Activated effector memory CD4-positive, alpha-beta T cell treated with Interleukin-2 at 50 U/mL for 16 hours (primary cell): ENCODE results near the gene PPHLN1.

Experiments
- DNase-seq: peaks from one replicate; pipeline ENCODE4 v3.0.0-alpha.2; 2020

The PPHLN1 gene

DNA sequence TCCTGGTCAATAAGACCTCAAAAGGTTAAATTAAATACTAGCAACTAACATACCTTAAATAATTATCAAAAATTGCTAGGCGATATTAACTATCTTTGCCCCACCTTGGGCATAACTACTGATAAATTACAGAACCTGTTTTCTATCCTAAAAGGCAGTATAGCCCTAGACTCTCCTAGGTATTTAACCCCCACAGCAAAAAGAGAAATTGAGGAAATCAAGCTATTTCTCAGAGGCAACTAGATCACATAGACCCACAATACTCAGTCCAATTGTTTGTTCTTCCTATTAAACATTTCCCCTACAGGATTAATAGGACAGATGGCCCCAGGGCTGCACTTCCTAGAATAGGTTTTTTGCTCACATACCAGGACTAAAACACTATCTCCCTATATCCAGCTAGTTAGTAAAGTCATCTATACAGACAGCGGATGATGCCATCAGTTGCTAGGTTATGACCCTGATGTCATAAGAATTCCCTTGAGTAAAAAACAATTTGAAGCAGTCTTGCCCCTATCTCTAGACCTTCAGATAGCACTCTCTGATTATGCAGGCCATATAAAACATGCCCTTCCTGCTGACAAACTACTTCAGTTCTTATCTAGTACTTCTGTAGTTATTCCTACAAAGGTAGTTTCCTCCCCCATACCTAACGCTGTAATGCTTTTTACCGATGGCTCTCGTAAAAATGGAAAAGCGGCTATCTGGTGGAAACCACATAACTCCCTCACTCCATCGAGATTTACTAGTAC, 118.4 kb downstream of the PPHLN1 start:
- no peak for DNase-seq

DNA sequence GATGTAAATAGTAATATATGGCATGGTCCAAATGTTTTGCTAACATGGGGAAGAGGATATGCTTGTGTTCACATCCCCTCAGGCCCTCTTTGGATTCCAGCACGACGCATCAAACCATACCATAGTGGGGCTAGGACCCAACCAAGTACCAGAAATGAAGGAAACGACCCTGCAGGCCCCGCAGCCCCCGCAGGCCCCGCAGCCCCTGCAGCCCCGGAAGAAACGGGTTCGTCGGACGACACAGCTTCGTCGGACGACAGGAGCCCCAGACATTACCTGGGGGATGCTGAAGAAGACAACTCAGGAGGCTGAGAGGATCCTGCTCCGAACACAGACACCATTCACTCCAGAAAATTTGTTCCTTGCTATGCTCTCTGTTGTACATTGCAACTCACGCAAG, 119.9 kb downstream of the PPHLN1 start:
- DNase-seq, result no peak

DNA sequence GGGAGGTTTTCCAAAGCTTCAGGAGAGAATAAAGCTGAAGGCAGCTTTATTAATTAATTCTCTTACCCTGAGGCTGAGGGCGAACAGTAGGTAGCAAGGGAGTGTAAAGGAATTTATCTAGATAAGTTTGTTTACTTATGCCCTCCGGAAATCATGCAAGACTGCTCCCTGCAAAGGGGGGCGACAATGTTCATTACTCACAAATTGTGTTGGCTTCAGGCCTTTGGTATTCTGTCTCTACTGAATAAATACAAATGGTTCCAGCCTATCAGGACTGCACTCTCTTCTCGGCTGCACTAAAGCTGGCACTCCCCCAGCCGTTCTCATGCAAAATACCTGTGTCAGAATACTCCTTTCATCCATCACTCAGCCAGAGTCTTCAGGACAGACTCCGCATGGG, 120.8 kb downstream of the PPHLN1 start:
- no peak for DNase-seq

DNA sequence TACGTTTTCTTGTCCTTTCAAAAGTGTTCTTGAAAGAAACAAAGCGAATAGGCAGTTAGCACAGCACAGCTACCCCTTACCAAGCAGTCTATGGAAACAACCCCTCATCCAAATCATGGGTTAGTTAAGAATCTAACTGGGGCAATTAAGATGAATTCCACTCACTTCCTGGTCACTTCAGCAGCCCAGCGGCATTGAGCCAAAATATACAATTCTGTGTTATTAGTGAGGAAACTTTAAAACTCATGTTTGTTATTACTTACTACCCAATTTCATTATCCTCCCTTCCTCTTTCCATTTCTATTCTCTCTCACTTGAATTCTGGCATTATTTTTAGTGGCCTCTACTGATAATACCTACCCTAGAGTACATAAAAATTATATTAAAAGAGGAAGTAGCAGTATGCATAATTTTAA, 121.4 kb downstream of the PPHLN1 start:
- no peak for DNase-seq

DNA sequence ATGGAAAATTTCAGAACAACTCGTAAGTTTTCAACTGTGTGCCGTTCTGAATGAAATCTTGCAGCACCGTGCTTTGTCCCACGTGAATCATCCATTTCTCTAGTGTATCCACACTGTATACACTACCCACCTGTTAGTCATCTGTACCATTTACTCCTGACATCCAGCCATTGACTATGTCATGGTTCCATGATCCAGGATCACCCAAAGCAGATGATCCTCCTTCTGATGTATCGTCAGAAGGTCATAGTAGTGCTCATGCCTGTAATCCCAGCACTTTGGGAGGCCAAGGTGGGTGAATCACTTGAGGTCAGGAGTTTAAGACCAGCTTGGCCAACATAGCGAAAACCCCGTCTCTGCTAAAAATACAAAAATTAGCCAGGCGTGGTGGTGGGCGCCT, 122.9 kb downstream of the PPHLN1 start:
- no peak for DNase-seq

DNA sequence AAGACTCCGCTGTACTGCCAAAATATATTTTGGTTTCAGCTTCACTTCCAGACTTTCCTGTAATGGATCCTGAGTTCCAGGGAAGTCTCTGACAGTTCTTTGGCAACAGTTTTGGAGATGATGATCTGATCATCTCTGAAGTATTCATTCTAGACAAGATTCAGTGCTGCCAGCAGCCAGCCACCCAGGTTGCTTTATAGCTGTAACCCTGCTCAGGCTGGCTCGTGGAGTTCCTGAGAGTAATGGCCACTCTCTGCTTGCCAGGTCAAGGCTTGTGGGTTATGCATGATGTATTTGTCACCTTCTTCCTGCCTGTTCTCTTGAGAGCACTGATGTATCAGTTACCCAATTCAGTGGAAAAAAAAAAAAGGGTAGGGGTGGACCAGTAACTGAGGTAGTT, 124.3 kb downstream of the PPHLN1 start:
- DNase-seq, result no peak

DNA sequence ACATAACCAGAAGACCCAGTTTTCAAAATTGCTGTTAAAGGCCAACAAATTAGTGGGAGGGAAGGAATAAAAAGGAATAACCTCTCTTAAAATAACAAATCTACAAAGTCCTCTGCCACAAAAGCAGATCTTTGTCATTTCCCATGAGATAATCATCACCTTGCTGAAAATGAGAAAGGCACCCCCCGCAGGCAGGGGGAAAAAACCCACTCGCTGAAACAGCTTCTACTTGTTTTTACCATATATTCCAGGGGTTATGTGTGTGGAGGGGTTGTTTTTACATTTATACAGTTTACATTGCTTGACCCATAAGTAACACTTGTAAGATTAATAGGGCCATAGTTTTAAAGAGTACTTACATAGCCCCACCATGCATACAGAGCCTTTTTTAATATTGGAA, 132.6 kb downstream of the PPHLN1 start:
- DNase-seq, result no peak

DNA sequence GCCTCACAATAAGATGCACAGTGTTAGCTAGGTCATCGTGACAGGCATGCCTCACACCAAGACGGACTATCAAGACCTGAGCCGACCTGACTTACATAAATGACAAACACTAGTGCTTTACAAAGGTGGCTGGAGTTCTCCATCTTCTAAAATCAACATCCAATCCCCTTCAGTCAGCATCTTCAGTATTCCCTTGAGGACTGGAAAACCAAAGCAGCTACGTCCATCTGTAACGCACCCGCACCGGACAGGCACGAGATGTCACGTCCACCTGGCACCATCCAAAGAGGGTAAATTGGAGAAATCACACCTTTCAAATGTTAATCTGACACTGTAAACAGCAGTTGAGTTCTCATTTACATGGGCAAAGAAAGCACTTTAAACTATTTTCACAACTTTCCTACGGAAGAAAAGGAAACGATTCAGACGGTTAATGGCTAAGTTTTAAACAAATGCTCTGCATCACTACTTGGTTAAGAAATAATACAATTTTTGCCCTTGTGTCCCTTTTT, 133.4 kb downstream of the PPHLN1 start:
- DNase-seq, result no peak

DNA sequence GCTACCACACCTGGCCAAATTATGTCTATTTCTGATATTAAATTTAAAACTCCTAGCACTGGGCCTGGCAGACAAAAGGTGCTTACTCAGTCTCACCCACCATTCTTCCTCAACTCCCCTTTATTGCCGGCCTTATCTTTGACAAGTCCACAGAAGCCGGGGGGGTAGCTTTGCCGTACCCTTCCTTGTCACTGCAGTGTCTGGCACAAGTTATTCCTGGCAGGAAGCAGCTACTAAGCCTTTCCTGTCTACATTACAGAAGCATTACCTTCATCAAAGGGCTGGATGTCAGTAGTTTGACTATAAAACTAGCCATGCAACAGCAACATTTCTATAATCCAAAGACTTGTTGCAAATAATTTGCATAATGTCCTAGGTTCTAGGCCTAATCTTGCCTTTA, 136.5 kb downstream of the PPHLN1 start:
- DNase-seq, result no peak

DNA sequence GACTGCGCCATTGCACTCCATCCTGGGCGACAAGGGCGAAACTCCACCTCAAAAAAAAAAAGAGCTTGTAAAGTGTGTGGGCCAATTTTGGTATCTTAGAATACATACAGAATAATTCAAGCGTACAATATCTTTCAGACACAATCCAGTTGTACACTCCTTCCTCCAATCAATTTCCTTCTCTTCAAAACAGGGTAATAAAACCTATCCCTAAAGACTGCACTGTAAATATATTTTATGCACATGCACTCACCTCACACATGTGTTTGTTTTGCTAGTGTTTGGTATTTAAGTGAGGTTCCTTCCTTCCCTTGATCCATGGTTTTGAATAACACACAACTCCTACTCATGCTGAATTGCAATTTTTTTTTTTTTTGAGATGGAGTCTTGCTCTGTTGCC, 137.7 kb downstream of the PPHLN1 start:
- DNase-seq, result no peak

DNA sequence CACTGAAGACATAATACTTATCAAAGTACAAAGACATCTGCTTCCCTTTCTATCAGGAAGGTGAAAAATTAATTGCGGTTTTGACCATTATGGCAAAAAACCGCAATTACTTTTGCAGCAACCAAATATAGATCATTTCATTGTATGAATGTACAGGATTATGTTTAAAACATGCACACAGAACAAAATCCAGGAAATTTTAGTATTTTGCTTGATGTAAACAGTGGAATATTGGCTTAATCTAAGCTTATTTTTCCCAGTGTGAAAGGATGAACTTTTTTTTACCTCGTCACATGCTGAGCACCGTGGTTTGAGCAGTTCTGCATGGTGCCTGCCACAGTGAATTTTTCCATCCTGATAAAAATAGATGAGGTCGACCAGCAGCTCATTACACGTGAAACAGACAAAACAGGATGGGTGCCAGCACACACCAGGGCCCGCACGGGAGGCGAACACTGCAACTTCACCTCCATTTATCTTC, 142.4 kb downstream of the PPHLN1 start:
- no peak for DNase-seq

DNA sequence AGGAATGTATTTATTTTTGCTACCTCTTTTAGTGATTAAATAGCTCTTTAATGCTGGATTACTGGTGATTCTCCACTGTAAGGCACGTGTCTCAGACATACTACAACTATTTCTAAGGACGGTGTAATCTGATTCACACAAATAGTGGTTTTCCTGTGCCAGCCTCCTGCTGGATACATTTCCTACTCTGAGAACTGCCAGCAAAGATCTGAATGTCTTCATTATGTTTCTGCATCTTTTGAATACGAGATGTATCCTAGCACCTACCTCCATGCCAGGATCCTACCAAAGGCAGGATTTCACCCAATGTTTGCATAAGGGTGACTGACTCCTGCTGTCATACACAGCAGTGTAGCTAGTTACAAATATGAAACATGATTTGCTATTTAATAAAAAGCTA, 143.0 kb downstream of the PPHLN1 start:
- no peak for DNase-seq

DNA sequence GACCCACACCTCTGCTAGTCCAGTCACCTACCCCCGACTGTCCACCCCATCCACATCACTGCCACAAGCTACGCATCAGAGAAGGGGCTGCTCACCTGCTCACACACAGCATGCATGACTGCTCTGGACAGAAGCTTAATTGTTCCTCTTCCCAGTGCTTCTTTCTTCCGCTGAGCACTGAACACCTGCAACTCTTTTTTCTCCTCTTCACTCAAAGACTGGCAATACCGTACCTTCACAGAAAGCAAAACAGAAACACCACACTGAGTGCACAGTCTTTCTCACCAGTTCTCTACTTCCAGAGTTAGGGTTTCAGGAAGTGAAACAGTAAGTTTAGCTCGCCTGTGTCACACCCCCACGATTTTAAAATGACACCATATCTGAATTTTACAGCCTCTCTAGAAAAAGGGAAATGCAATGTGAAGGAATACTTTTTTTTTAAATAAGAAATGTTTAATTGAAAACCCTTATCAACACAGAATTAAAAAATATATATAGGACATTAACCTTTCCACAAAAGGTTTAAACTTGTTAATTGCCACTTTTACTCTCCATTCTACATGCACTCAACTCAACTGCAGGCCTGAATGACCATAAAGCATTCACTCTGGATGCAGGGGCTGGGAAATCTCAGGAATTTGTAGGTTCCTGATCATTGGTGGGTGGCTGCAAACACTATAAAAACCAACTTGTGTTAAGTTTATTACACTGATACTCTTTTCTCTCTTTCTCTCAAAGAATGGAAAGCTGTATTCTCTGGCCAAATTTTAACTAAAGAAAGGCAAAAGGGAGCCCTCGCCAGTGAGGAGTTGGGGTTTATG, 143.6 kb downstream of the PPHLN1 start:
- DNase-seq, result no peak

DNA sequence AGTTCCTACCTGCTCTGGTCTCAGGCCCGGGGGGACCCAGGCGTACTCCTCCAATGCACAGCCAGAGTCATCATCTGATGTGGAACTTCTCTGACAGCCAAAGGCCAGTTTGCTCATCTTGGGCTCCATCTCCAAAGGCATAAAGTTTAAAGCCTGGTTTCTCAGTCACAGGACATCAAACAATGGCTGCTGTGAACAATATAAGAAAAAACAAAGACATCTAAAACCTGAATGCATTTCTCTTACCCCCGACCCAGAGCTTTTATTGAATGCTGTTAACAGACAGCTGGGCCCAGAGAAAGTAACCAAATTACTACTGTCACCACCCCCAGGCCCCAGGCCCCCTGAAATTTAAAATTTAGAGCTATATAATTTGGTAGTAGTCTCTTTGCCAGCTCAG, 146.4 kb downstream of the PPHLN1 start:
- no peak for DNase-seq

DNA sequence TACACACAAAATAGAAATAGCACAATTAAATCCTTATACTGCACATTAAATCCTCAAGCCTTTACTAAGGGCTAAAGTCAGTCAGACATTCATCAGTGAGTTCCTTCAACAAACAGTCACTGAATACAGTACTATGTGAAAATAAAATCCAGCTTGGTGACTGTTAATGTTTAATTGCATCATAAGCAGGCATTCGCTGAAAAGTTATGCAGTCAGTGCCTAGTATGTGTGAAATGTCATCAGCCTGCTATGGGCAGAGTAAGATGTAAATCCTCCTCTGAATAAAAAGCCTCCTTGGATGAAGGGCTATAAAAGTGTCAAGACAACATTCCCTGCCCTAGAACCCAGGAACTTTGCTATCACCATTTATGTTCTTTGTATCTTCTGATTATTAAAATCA, 147.2 kb downstream of the PPHLN1 start:
- DNase-seq, result no peak

DNA sequence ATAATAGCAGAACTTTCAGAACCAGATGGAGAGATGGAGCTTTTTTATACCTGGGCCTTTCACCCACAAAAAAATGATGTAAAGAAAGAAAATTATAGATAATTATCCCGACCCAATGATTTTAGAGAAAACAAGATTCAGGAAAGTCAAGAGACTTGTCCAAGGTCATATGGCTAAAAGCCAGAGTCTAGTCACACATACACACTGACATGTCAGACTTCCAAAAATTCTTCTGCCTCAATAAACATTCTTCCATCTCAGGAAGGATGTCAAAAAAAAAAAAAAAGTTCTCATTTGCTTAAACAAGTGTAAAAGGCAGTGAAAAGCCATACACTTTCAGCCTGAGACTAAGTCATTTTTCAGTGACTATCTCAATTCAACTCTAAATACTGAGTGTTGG, 147.6 kb downstream of the PPHLN1 start:
- no peak for DNase-seq

DNA sequence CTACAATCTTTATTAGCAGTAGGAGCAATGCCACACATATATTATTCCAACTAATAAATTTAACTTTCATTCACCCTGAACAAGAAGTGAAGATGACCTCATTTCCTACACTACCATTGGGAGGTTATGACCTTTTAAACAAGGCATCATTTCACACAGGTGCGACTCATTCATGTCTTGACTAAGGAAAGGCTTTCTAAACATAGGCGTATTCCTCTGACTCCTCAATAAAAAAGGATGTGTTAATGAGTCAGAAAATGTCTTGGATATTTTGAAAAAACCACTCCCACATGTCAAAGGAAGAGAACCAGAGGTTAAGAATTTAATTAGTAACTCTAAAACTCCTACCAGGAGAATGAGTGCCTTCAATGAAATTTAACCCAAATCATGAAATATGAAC, 148.4 kb downstream of the PPHLN1 start:
- no peak for DNase-seq

DNA sequence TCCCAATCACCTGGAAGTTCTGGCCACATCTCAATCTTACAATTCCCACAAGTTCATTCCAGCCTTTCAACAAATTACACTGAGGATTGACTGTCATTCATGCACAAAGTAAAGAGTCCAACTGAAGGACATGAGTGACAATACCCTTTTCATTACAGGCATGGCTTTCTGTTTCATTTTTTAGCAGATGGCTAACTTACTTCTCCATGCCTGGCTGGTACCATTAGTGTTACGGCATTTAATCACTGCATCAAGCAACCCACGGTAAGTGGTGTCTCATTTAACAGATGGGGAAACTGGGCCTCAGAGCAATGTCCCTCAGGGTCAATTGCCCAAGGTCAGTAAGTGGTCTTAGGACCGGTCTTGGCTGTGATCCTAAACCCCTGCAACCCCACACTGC, 149.1 kb downstream of the PPHLN1 start:
- no peak for DNase-seq

DNA sequence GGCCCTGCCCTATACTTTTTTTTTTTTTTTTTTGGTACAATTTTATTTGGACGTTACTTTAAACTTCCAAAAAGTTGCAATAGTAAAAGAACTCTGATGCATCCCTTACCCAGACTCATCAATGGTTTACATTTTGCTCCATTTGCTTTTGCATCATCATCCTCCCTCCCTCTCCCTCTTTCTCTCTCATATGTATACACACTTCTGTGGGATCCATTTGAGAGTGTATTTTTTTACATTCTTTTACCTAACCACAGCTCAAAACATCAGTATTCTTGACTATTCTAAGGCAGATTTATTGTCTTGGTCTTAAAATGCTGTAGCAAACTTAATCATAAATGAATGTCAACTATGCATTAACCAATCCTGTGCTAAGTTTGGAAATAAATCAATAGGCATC, 152.0 kb downstream of the PPHLN1 start:
- no peak for DNase-seq

DNA sequence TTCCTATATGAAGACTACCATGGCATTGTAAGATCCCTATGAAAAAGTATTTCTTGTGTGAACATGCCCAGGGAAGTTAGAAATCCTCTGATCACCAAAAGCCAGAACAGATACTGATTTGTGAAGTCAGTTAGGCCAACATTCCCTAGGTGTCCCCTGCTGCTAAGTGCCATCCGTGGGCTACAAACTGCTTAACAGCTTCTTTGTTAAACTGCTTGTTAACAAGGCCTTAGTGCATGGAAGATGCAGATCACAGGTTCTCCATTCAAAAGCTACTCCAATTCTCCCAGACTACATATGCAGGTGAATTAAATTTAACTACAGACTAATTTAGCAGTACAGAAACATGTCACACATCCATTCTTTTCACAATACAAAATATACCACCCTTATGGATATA, 155.4 kb downstream of the PPHLN1 start:
- no peak for DNase-seq

DNA sequence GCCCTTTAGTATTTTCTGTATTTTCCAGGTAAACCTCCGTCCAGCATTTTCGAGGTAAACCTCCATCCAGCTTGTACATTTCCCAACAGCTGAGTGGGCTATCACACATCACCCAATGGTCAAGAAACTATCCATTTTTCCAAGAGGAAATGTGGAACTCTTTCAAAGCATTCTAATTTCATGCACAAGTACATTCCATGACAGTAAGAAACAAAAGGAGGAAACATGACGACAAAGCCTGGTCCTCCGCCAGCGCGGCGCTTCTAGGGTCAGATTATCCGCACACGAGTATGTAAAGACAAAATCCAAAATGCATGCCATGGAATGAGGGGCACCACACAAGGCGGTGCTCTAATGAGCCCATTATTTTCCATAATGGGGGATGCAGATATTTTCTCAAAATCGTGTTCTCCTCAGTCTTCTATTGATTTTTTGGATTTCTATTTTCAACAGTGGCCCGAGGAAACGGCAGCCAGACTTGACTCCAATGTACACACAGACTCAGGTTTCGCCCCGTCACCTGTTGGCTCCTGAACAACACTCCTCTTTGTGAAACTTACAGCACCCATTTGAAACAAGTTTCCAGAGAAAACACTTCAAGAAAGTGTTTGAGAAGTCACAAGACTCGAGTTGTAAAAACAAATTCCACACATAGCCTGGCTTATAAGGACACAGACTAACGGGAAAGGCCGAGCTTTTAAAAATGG, 156.2 kb downstream of the PPHLN1 start:
- no peak for DNase-seq

DNA sequence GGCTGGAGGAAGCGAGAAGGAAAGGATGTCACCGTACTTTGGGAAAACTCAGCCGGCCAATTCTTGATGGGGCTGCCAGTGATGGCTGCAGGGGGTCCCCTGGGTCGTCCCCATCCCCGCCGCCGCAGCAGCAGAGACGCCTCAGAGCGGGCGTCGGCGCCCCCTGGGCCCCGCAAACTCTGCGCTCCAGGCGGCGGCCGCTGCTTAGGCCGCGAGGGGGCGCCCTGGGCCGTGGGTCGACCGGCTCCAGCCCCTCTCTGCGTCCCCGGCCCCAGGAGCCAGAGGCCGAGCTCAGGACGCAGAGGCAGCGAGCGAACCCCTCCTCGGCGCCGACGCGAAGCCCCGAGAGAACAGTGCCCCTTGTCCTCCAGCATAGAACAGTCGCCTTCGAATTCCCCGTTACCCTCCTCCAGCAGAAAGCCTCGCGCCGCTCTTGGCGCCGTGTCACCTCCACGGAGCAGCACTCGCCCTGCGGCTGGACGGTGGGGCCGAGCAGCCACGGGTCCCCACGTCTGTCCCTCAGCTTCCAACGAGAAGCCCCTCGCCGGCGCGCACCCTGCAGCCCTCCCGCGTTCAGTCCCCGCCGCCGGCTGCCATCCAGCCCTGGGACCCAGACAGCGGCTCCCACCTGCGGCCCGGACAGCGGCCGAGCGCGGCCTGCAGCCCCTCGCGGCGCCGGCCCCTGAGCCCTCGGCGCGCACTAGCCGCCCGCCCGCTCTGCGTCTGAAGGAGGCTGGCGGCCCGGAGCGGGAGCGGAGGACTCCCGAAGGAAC, 157.0 kb downstream of the PPHLN1 start:
- DNase-seq, result no peak

DNA sequence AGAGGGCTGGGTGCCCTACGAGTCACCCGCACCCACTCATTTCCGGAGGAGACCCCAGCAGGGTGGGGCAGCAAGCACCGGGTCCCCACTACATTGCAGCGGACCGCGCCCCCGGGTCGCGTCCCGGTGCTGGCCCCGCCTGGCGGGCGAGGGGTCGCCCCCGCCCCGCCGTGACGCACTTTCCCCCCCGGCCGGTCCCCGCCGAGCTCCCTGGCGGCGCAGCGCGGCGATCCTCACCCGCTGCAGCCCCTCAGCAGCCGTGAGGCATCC, 157.5 kb downstream of the PPHLN1 start:
- no peak for DNase-seq
